ENCODE data around the gene SGCA. TPM values are rescaled to one million over a fixed set of nuclear protein-coding genes. Genes with fewer than 3 reads are reported as not detected.

The SGCA gene
- total and polyA plus RNA-seq, 10 of the 15 experiments (the other 5 are each of a cell fraction or from before 2014, with no cell fraction given) = 0.13 to 2.2 (median 0.50) TPM; not detected in 2

DNA sequence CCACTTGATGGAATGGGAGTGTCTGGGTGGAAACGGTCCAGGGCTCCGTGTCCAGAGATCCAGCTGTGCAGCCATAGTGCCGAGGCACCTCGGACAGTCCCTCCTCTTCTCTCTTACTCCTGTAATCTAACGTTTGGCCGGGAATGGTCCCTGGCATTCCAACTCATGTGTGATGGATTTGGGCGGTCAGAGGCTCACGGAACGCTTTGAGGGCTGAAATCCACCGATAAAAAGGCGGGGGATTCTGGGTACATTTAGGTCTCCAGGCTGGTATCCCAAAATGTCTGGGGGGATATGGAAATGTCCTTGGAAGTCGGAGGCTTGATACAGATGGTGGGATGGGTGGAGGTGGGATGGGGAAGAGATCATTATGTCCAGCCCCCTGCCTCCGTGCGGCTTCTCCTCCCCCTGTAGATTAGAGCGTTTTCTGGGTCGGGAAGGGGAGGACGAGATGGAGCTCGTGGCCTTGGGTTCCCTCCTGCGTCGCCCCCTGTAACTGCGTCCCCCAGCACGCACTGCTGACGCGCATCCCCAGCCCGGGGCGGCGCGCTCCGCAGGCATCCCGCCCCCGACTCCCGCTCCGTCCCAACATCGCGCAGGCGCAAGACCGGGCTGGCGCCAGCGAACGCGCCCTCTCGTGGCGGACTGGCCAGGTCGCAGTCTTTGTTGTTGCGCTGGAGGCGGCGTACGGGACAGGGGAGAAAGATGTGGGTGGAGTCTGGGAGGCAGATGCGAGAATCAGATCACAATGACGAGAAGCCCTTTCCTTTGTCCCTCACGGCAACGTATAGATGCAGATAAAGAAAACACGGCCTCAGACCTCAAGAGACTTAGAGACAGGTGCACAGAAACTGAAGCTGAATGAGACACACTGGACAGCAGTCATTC, 4.5 kb upstream of the SGCA start (continued):
- 0 out of 2 replicates have a peak, but pooled peaks have one; percentile 43 for TF ChIP-seq ZNF687 (IDR thresholded peaks at IDR 0.05)
- TF ChIP-seq, protein P1, sequence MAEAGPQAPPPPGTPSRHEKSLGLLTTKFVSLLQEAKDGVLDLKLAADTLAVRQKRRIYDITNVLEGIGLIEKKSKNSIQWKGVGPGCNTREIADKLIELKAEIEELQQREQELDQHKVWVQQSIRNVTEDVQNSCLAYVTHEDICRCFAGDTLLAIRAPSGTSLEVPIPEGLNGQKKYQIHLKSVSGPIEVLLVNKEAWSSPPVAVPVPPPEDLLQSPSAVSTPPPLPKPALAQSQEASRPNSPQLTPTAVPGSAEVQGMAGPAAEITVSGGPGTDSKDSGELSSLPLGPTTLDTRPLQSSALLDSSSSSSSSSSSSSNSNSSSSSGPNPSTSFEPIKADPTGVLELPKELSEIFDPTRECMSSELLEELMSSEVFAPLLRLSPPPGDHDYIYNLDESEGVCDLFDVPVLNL (IDR thresholded peaks at IDR 0.05; ENCODE audit: low read depth, low read length) = 0 out of 2 replicates have a peak, but pooled peaks have one; percentile 19
- TF ChIP-seq MEF2B (IDR thresholded peaks at IDR 0.05; ENCODE audit: partially characterized antibody, poor library complexity, severe bottlenecking) = no peak
- peak; percentile 7; the same call in 1 of the 2 replicates for TF ChIP-seq ATF7 (IDR thresholded peaks at IDR 0.05; ENCODE audit: low read depth)
- TF ChIP-seq, protein P2, sequence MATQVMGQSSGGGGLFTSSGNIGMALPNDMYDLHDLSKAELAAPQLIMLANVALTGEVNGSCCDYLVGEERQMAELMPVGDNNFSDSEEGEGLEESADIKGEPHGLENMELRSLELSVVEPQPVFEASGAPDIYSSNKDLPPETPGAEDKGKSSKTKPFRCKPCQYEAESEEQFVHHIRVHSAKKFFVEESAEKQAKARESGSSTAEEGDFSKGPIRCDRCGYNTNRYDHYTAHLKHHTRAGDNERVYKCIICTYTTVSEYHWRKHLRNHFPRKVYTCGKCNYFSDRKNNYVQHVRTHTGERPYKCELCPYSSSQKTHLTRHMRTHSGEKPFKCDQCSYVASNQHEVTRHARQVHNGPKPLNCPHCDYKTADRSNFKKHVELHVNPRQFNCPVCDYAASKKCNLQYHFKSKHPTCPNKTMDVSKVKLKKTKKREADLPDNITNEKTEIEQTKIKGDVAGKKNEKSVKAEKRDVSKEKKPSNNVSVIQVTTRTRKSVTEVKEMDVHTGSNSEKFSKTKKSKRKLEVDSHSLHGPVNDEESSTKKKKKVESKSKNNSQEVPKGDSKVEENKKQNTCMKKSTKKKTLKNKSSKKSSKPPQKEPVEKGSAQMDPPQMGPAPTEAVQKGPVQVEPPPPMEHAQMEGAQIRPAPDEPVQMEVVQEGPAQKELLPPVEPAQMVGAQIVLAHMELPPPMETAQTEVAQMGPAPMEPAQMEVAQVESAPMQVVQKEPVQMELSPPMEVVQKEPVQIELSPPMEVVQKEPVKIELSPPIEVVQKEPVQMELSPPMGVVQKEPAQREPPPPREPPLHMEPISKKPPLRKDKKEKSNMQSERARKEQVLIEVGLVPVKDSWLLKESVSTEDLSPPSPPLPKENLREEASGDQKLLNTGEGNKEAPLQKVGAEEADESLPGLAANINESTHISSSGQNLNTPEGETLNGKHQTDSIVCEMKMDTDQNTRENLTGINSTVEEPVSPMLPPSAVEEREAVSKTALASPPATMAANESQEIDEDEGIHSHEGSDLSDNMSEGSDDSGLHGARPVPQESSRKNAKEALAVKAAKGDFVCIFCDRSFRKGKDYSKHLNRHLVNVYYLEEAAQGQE (IDR thresholded peaks at IDR 0.05; ENCODE audit: low read depth, low read length) = no peak
- no peak for TF ChIP-seq NR2F1 (conservative IDR thresholded peaks at IDR 0.05)
- peak; percentile 16; the same call in 1 of the 2 replicates for TF ChIP-seq MTA2 (IDR thresholded peaks at IDR 0.05; ENCODE audit: low read depth)
- peak; percentile 40; the same call in 1 of the 2 replicates for TF ChIP-seq TAF1 (IDR thresholded peaks at IDR 0.05; ENCODE audit: borderline replicate concordance, low read depth, low read length)
- no peak for TF ChIP-seq NFYA (IDR thresholded peaks at IDR 0.05; ENCODE audit: borderline replicate concordance, low read depth, low read length)
- TF ChIP-seq PML (IDR thresholded peaks at IDR 0.05; ENCODE audit: low read length) = no peak
- TF ChIP-seq EED (IDR thresholded peaks at IDR 0.05; ENCODE audit: low read depth) = no peak
- no peak for TF ChIP-seq KAT2A (conservative IDR thresholded peaks at IDR 0.05; ENCODE audit: control insufficient read depth, low read depth, low read length)
- TF ChIP-seq EGR1 (IDR thresholded peaks at IDR 0.05; ENCODE audit: borderline replicate concordance in 1 of 2, low read depth in 2 of 2, low read length in 2 of 2) = peak in 1 of 2 experiments; percentile 93; a peak in 2 of 3 replicates
- TF ChIP-seq YY1 (IDR thresholded peaks at IDR 0.05; ENCODE audit: low read depth, low read length) = peak; percentile 69; the same call in 1 of the 2 replicates
- 0 out of 2 replicates have a peak, but pooled peaks have one; percentile 26 for TF ChIP-seq RELB (IDR thresholded peaks at IDR 0.05; ENCODE audit: low read depth)
- no peak for TF ChIP-seq TARDBP (IDR thresholded peaks at IDR 0.05; ENCODE audit: borderline replicate concordance)
- TF ChIP-seq NR2C1 (IDR thresholded peaks at IDR 0.05) = no peak

Data from GM12878 (cell line).